Measurements from ENCODE around the gene ST6GALNAC3. TPM values are rescaled to one million over a fixed set of nuclear protein-coding genes. Genes with fewer than 3 reads are reported as not detected.

The ST6GALNAC3 gene
- total RNA-seq, 2 experiments from 2014 or later: 0.50 to 1.2 TPM

DNA sequence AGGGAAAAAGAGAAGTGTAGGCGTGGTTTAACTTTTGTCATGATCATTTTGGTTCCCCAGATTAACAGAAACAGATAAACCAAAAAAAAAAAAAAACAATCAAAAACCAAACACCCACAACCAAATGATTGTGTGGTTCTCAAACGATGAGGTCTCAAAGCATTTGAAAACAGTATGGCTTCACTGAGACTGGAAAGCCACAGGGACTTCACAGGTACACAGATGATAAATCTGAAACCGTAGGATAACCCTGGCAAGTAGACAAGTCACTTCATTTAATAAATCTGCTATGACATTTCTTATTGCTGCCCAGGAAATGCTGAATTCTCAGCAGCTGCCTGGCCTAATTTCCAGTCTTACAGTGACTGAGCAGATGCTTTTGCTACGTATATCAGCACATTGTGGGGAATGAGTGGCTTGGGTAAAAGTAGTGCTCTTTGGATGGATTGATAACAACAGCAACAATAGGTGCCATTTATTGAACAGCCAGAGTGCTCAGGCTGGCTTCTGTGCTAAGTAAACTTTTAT is 6.1 kb downstream of the ST6GALNAC3 start:
- no peak for TF ChIP-seq EZH2phosphoT487 (IDR thresholded peaks at IDR 0.05; ENCODE audit: borderline replicate concordance, low read depth, low read length)
- TF ChIP-seq, protein P1, sequence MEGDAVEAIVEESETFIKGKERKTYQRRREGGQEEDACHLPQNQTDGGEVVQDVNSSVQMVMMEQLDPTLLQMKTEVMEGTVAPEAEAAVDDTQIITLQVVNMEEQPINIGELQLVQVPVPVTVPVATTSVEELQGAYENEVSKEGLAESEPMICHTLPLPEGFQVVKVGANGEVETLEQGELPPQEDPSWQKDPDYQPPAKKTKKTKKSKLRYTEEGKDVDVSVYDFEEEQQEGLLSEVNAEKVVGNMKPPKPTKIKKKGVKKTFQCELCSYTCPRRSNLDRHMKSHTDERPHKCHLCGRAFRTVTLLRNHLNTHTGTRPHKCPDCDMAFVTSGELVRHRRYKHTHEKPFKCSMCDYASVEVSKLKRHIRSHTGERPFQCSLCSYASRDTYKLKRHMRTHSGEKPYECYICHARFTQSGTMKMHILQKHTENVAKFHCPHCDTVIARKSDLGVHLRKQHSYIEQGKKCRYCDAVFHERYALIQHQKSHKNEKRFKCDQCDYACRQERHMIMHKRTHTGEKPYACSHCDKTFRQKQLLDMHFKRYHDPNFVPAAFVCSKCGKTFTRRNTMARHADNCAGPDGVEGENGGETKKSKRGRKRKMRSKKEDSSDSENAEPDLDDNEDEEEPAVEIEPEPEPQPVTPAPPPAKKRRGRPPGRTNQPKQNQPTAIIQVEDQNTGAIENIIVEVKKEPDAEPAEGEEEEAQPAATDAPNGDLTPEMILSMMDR (conservative IDR thresholded peaks at IDR 0.05; ENCODE audit: low read length): no peak
- POLR2A ChIA-PET: interaction anchor here (0.7 kb wide), 2 partner anchors 184 to 1841 kb away, joined by 4 to 6 read pairs; no protein-coding TSS in a partner anchor
- no peak overlapping the region for H3K27ac ChIP-seq (ENCODE audit: low read depth, low read length, poor library complexity, severe bottlenecking)
- no peaks in the 10 kb centered on the region for H3K9me3 ChIP-seq (ENCODE audit: low read length)
- no peaks in the 10 kb centered on the region for H3K36me3 ChIP-seq (ENCODE audit: insufficient read depth, low read length)
- BruUV-seq (replicated peaks): no TSS peak
- H3K4me2 ChIP-seq (ENCODE audit: low read length): no peak overlapping the region
- H2AFZ ChIP-seq (ENCODE audit: low read length): no peak overlapping the region
- no peak overlapping the region for H3K4me3 ChIP-seq (ENCODE audit: low read depth, low read length, poor library complexity, severe bottlenecking)
- H4K20me1 ChIP-seq (ENCODE audit: insufficient read depth, low read length): no peaks in the 10 kb centered on the region
- no peaks in the 10 kb centered on the region for H3K4me1 ChIP-seq (ENCODE audit: insufficient read depth, low read length, poor library complexity, severe bottlenecking)
- H3K79me2 ChIP-seq (ENCODE audit: insufficient read depth, low read depth, low read length): no peaks in the 10 kb centered on the region
- CTCF ChIA-PET (ENCODE audit: unreplicated experiment): no interaction called here
- no peaks in the 10 kb centered on the region for H3K9me2 ChIP-seq (ENCODE audit: insufficient read depth, low read length)
- DNase-seq (ENCODE audit: low spot score): no peak
- intact Hi-C loops (cut with micrococcal nuclease; ENCODE audit: unreplicated experiment): no loop called here

DNA sequence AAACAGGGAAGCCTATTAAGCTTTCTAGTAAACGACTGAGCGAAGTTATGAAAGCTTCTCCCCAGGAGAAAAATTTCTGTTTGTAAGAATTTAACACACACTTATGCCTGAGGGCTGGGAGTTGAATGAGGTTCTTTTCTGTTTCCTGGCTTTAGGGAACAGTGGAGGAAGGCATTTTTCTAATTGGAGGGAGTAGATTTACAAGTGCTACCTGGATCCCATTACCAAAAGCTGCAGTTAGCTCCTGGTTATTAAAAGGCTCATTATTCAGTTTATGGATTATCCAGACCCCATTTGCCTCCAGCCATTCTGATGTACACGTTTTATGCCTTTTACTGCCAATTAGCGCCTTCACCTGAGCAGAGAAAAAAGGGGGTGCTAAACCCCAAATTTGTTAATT is 7.5 kb downstream of the ST6GALNAC3 start:
- ChIA-PET POLR2A (no interaction called here), CTCF (ENCODE audit: unreplicated experiment) (no interaction called here)
- Histone ChIP-seq H3K36me3 (ENCODE audit: insufficient read depth, low read length) (no peaks in the 10 kb centered on the region), H3K79me2 (ENCODE audit: insufficient read depth, low read depth, low read length) (no peaks in the 10 kb centered on the region), H3K9me3 (ENCODE audit: low read length) (no peaks in the 10 kb centered on the region), H2AFZ (ENCODE audit: low read length) (no peak overlapping the region), H4K20me1 (ENCODE audit: insufficient read depth, low read length) (no peaks in the 10 kb centered on the region), H3K4me3 (ENCODE audit: low read depth, low read length, poor library complexity, severe bottlenecking) (no peak overlapping the region), H3K9me2 (ENCODE audit: insufficient read depth, low read length) (no peaks in the 10 kb centered on the region), H3K4me1 (ENCODE audit: insufficient read depth, low read length, poor library complexity, severe bottlenecking) (no peaks in the 10 kb centered on the region), H3K4me2 (ENCODE audit: low read length) (no peak overlapping the region), H3K27ac (ENCODE audit: low read depth, low read length, poor library complexity, severe bottlenecking) (no peak overlapping the region)
- no TSS peak for BruUV-seq (replicated peaks)
- no peak for DNase-seq (ENCODE audit: low spot score)
- TF ChIP-seq EZH2phosphoT487 (IDR thresholded peaks at IDR 0.05; ENCODE audit: borderline replicate concordance, low read depth, low read length): no peak
- TF ChIP-seq, protein P1 (conservative IDR thresholded peaks at IDR 0.05; ENCODE audit: low read length): no peak
- intact Hi-C loops (cut with micrococcal nuclease; ENCODE audit: unreplicated experiment): no loop called here

DNA sequence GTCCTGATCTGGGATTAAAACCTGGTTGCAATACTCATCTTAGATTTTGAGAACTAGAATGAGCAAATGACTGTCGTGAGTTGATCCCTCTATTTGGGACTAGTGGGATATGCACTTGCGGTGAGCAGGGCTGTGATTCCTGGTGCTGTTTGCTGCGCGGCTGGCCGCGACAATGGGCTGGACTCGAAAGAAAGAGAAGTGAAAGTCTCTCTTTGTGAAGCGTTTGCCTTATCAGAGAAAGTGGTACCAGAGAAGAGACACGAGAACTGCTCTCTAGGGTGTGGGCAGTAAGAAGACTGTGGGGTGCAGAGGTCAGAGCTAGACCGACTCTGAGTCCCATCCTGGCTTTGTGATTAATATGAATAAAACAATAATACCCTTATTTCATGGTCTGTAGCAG is 8.6 kb downstream of the ST6GALNAC3 start:
- Histone ChIP-seq H3K4me2 (ENCODE audit: low read length) (no peak overlapping the region), H4K20me1 (ENCODE audit: insufficient read depth, low read length) (no peaks in the 10 kb centered on the region), H3K4me3 (ENCODE audit: low read depth, low read length, poor library complexity, severe bottlenecking) (no peak overlapping the region), H3K36me3 (ENCODE audit: insufficient read depth, low read length) (no peaks in the 10 kb centered on the region), H3K9me2 (ENCODE audit: insufficient read depth, low read length) (no peaks in the 10 kb centered on the region), H3K79me2 (ENCODE audit: insufficient read depth, low read depth, low read length) (no peaks in the 10 kb centered on the region), H3K9me3 (ENCODE audit: low read length) (no peaks in the 10 kb centered on the region), H3K27ac (ENCODE audit: low read depth, low read length, poor library complexity, severe bottlenecking) (no peak overlapping the region), H2AFZ (ENCODE audit: low read length) (no peak overlapping the region), H3K4me1 (ENCODE audit: insufficient read depth, low read length, poor library complexity, severe bottlenecking) (no peaks in the 10 kb centered on the region)
- no peak for DNase-seq (ENCODE audit: low spot score)
- no TSS peak for BruUV-seq (replicated peaks)
- ChIA-PET POLR2A (no interaction called here), CTCF (ENCODE audit: unreplicated experiment) (no interaction called here)
- intact Hi-C loops (cut with micrococcal nuclease; ENCODE audit: unreplicated experiment): no loop called here
- no peak for TF ChIP-seq EZH2phosphoT487 (IDR thresholded peaks at IDR 0.05; ENCODE audit: borderline replicate concordance, low read depth, low read length)
- TF ChIP-seq, protein P1 (conservative IDR thresholded peaks at IDR 0.05; ENCODE audit: low read length): no peak

Measured in OCI-LY7 (cell line).